GM23338 (cell line): ENCODE measurements around the gene EGLN2.

Experiments used
- CTCF ChIP-seq, 2 experiments: fragments of 200-600 bp in 1 of 2; sonication (generic) in 1 of 2; conservative IDR thresholded peaks; 2 replicates each; pipeline versions ENCODE4 v1.5.1 to v1.6.1; 2016 to 2017; ENCODE audit warnings: antibody characterized with exemption in 2 of 2, low read depth in 2 of 2, mild to moderate bottlenecking in 2 of 2, moderate library complexity in 1 of 2
- POLR2AphosphoS5 ChIP-seq: IDR thresholded peaks from 2 replicates; pipeline ENCODE4 v1.6.1; 2016; ENCODE audit warnings: antibody characterized with exemption, low read depth

DNA sequence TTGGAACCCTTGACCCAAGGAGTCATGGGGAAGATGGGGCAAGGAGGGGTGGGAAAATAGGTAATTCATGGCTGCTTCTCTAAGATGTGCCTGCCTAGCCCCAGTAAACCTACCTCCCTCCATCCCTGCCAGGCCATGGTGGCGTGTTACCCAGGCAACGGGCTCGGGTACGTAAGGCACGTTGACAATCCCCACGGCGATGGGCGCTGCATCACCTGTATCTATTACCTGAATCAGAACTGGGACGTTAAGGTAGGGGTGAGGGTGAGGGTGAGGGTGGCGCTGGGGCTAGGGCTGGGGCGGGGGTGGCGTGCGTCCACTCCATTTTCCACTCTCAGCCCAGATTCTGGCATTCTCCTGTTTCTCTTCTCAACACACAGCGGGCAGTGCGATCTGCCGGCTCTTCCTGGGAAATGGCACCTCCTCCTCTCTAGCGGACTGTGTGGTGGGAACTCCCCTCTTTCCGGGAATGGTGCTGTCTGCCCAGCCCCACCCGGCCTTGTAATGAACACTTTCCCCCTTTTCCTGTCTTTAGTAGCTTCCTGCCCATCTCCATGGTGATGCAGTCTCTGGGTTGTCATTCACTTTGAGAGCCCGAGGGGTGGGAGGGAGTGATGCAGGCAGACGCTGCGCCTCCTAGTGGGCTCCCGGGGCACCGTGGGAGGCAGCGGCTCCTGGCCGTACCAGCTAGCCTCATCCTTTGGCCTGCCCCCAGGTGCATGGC is 7.6 kb downstream of the EGLN2 start:
- TF ChIP-seq CTCF (conservative IDR thresholded peaks at IDR 0.05; ENCODE audit: low read depth in 2 of 2) (peak; percentile 86 to 93), POLR2AphosphoS5 (no peak)
